Activated T-helper 1 cell treated with anti-CD3 and anti-CD28 coated beads, Interleukin-12 subunit alpha, Interleukin-12 subunit beta, Interleukin-2, Interleukin-4 antibody, amounts not matched to agents 30 ng/mL and 10 ng/mL and 1 ng/mL, durations not matched to agents 14 hours and 24 hours and 36 hours (primary cell): ENCODE data around the gene SCN11A. TPM values are rescaled to one million over a fixed set of nuclear protein-coding genes. Genes with fewer than 3 reads are reported as not detected.

ENCODE experiments used
- DNase-seq: peaks from one replicate; pipeline ENCODE4 v3.0.0; 2021; ENCODE audit warnings: low spot score
- H3K27ac Mint-ChIP-seq: one replicate; pipeline ENCODE4 v1.8.0; 2021; ENCODE audit warnings: mild to moderate bottlenecking, mixed read lengths
- H3K27me3 Mint-ChIP-seq: one replicate; pipeline ENCODE4 v1.8.0; 2022; ENCODE audit warnings: mild to moderate bottlenecking, moderate library complexity, mixed read lengths; ENCODE audit not compliant: insufficient read depth
- H3K36me3 Mint-ChIP-seq: one replicate; pipeline ENCODE4 v1.8.0; 2021; ENCODE audit warnings: low read depth, mixed read lengths
- H3K4me1 Mint-ChIP-seq: one replicate; pipeline ENCODE4 v1.8.0; 2021; ENCODE audit warnings: low read depth, mixed read lengths
- H3K4me3 Mint-ChIP-seq: one replicate; pipeline ENCODE4 v1.8.0; 2021; ENCODE audit warnings: mild to moderate bottlenecking, moderate library complexity, mixed read lengths
- H3K9me3 Mint-ChIP-seq: one replicate; pipeline ENCODE4 v1.8.0; 2021; ENCODE audit warnings: mixed read lengths
- intact Hi-C: fragments of 100-400 bp; cut with micrococcal nuclease; formaldehyde crosslinking; loops from one replicate; pipeline ENCODE4 v1.15.1; 2024
- total RNA-seq: library from RNA; stranded (reverse); gene quantifications from 2 replicates; pipeline ENCODE4 v1.2.3, GENCODE V29; 2022

The SCN11A gene
- total RNA-seq, 1 donor from 2014 or later = 0.05 TPM

DNA sequence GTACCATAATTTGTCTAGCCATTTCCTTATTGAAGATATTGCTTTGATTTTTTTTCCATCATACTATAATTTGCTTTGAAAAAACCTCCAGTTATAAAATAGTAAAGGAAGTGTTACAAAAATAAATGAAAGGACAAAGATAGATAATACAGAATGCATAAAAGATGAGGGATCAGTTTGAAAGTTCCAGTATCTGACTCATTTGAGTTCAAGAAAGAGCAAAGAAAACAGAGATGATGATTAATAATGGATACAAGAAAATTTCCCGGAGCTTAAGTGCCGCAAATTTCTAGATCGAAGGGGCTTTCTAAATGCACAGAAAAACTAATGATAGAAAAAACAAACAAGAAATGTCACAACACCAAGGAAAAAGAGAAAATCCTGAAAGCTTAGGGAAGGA lies 4.4 kb upstream of the SCN11A start:
- intact Hi-C loops = no loop called here
- Mint-ChIP-seq H3K9me3 (peaks cover under 1% of the 10 kb centered on the region), H3K27me3 (no peaks in the 10 kb centered on the region), H3K27ac (no peak overlapping the region), H3K36me3 (peaks cover 3% of the 10 kb centered on the region), H3K4me3 (no peak overlapping the region), H3K4me1 (peaks cover 30% of the 10 kb centered on the region)
- no peak for DNase-seq

DNA sequence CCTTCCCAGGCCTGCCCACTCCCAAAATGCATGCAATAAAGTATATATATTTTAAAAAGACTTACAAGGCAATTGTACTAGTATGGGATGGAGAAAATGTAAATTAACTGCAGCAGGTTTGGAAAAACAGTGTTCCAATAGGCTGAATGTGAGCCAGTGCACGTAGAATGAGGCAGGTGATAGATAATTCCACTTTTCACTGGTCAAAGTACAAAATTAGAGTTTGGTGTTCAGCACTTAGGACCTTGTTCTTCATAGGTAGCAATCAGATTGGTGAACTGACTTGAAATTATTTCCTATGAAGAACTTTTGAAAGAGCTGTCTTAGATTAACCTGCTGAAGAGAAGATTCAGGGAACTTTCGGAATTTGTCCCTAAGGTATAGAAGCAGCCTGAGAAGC lies 2.0 kb upstream of the SCN11A start:
- Mint-ChIP-seq H3K9me3 (no peaks in the 10 kb centered on the region), H3K27ac (no peak overlapping the region), H3K4me3 (peak overlapping the region; percentile 60), H3K4me1 (peaks cover 32% of the 10 kb centered on the region), H3K27me3 (no peaks in the 10 kb centered on the region), H3K36me3 (no peaks in the 10 kb centered on the region)
- intact Hi-C loops = loop anchor here (2.0 to 5.0 kb wide), 4 partner anchors 55 to 916 kb away; partner anchors contain the start of genes ACAA1 and MYD88
- no peak for DNase-seq

DNA sequence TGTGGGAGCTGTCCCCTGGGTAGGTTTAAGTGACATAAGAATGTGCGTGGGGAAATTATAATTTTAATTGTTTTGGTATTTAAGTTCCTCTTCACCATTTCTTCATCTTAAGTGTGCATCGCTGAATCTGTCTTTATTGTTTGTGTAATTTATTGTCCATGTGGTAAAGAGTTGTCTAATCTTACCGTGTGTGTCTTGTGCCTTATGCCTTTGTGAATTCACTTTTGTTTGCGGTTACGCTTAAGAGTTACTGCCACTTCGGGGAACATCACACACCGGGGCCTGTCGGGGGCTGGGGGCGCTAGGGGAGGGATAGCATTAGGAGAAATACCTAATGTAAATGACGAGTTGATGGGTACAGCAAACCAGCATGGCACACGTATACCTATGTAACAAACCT lies 839 bp upstream of the SCN11A start:
- H3K9me3 Mint-ChIP-seq = no peaks in the 10 kb centered on the region
- peak overlapping the region; percentile 93 for H3K4me3 Mint-ChIP-seq
- DNase-seq = no peak
- peaks cover 32% of the 10 kb centered on the region for H3K4me1 Mint-ChIP-seq
- no peaks in the 10 kb centered on the region for H3K36me3 Mint-ChIP-seq
- peak overlapping the region; percentile 95 for H3K27ac Mint-ChIP-seq
- H3K27me3 Mint-ChIP-seq = no peaks in the 10 kb centered on the region
- intact Hi-C loops = loop anchor here (1.0 to 5.0 kb wide), 5 partner anchors 56 to 915 kb away; partner anchors contain the start of genes ACAA1, MYD88 and RPSA

DNA sequence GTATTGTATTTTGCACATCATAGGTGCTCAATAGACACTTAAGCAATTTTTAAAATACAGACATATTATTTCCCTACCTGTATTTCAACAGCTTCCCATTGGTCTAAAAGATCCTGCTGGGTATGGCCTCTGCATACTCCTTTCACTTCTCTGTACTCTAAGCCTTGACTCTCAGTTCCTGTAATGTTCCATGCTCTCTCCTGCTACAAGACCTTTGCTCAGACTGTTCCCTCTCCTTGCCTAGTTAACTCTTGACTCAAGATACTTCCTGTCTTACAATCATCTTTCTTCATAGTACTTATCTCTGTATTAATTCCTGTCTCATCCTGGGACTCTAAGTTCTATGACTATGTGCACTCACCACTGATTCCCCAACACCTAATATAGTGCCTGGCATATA lies 1.7 kb downstream of the SCN11A start:
- no peak for DNase-seq
- Mint-ChIP-seq H3K9me3 (no peaks in the 10 kb centered on the region), H3K4me1 (peaks cover 22% of the 10 kb centered on the region), H3K27me3 (no peaks in the 10 kb centered on the region), H3K36me3 (no peaks in the 10 kb centered on the region), H3K4me3 (no peak overlapping the region), H3K27ac (no peak overlapping the region)
- intact Hi-C loops = loop anchor here (2.0 to 5.0 kb wide), 3 partner anchors 131 to 913 kb away; partner anchors contain the start of genes ACAA1 and MYD88

DNA sequence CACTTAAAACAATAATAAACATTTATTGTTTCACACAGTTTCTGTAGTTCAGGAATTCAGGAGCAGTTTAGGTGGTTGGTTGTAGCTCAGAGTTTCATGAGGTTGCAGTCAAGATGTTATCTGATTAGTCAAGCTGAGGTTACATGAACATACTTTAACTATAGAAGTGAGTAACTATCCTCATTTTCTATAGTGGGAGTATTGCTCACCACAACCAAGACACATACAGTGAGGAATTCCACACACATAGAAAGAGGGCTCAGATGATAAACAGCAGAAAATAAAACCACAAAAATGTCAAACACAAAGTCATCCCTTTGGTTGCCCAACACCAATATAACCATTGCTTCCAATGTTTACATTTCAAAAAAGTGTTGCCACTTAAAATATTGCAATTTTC lies 13.6 kb downstream of the SCN11A start:
- Mint-ChIP-seq H3K36me3 (no peaks in the 10 kb centered on the region), H3K4me1 (peaks cover 6% of the 10 kb centered on the region), H3K9me3 (peaks cover 13% of the 10 kb centered on the region), H3K27ac (no peak overlapping the region), H3K27me3 (peaks cover 10% of the 10 kb centered on the region), H3K4me3 (no peak overlapping the region)
- intact Hi-C loops = no loop called here
- no peak for DNase-seq

DNA sequence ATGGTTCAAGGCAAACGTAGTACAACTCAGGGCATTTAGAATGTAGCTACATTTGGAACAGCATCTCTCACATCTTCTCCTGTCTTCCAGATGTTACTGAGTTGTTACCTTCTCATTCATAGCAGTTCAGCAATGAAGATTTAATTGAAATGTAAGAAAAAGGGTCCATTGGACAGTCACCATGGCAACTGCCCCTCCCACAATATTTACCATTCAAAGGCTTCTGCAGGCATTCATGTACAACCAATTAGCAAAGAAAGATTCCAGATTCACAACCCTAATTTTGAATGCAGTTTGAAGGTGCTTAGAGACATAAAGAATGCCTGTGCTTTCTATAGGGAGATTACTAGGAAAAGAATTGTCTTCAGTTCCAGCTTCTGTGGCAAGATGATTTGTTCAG lies 22.2 kb downstream of the SCN11A start:
- Mint-ChIP-seq H3K27ac (no peak overlapping the region), H3K9me3 (no peaks in the 10 kb centered on the region), H3K4me1 (no peaks in the 10 kb centered on the region), H3K4me3 (no peak overlapping the region), H3K36me3 (no peaks in the 10 kb centered on the region), H3K27me3 (peaks cover 12% of the 10 kb centered on the region)
- DNase-seq = no peak
- intact Hi-C loops = no loop called here

DNA sequence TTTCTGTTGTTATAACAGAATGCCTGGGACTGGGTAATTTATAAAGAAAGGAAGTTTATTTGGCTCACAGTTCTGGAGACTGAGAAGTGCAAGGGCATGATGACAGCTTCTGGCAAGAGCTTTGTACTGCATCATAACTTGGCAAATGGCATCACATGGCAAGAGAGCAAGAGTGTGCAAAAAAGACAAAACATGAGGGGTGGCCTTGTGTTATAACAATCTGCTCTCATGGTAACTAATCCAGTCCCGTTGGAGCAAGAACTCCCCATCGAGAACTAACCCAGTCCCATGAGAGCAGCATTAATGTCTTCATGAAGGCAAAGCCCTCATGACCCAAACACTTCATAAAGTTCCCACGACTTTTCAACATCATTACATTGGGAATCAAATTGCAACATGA lies 23.2 kb downstream of the SCN11A start:
- no peaks in the 10 kb centered on the region for H3K9me3 Mint-ChIP-seq
- H3K27me3 Mint-ChIP-seq = peaks cover 12% of the 10 kb centered on the region
- no peaks in the 10 kb centered on the region for H3K36me3 Mint-ChIP-seq
- intact Hi-C loops = no loop called here
- H3K4me3 Mint-ChIP-seq = no peak overlapping the region
- DNase-seq = no peak
- no peak overlapping the region for H3K27ac Mint-ChIP-seq
- H3K4me1 Mint-ChIP-seq = no peaks in the 10 kb centered on the region

DNA sequence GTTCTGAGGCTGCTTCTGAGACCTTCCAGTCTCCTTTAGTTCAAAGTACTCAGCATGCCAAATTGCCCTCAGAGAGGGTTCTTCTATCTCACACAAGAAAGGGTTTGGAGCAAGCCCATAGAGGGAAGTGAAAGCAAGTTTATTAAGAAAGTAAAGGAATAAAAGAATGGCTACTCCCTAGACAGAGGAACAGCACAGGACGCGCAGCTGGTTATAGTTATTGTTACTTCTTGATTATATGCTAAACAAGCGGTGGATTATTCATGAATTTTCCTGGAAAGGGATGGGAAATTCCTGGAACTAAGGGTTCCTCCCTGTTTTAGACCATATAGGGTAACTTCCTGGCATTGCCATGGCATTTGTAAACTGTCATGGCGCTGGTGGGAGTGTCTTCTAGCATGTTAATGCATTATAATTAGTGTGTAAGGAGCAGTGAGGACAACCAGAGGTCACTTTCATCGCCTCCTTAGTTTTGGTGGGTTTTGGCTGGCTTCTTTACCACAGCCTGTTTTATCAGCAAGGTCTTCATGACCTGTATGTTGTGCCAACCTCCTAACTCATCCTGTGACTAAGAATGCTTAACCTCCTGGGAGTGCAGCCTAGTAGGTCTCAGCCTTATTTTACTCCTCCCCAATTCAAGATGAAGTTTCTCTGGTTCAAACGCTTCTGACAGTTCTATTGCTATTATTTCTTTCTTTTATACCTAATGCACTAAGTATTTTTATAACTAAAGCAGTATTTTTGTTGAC lies 26.3 kb downstream of the SCN11A start:
- peaks cover 15% of the 10 kb centered on the region for H3K27me3 Mint-ChIP-seq
- H3K9me3 Mint-ChIP-seq = no peaks in the 10 kb centered on the region
- H3K36me3 Mint-ChIP-seq = no peaks in the 10 kb centered on the region
- H3K4me1 Mint-ChIP-seq = no peaks in the 10 kb centered on the region
- no peak for DNase-seq
- intact Hi-C loops = no loop called here
- no peak overlapping the region for H3K4me3 Mint-ChIP-seq
- H3K27ac Mint-ChIP-seq = no peak overlapping the region

DNA sequence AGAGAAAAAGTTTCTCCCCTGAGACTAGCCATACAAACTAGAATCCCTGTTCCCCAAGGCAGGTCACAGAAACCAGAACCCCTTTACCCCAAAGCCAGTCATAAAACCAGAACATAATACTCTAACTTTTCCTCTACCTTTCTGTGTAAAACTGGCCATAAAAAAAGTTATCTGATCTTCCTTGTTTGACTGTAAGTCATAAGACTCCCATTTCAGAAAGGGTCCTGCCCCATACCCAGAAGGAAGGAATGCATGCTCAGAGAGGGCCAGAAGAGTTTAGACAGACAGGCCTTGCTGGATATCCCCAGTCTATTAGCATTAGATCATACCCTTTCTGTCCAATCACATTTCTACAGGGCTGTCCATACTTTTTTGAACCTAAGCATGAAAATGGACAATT lies 27.2 kb downstream of the SCN11A start:
- H3K36me3 Mint-ChIP-seq = no peaks in the 10 kb centered on the region
- H3K9me3 Mint-ChIP-seq = no peaks in the 10 kb centered on the region
- no peak for DNase-seq
- no peak overlapping the region for H3K27ac Mint-ChIP-seq
- intact Hi-C loops = no loop called here
- H3K27me3 Mint-ChIP-seq = peaks cover 15% of the 10 kb centered on the region
- H3K4me1 Mint-ChIP-seq = peaks cover under 1% of the 10 kb centered on the region
- H3K4me3 Mint-ChIP-seq = no peak overlapping the region

DNA sequence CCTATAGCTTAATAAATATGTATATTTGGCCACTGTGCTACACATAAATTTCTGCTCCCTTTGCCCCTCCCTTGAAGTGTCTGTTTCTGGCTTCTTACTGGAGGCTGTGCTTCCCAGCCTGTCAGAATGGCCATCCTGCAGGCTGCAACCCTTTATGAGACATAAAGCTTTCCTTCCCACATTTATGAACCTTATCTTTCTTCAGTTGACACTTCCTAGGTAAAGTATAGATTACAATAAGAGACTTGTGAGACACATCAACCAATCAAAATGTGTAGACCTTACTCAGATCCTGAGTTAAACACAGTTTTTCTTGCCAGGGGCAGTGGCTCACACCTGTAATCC lies 29.5 kb downstream of the SCN11A start:
- H3K27ac Mint-ChIP-seq = no peak overlapping the region
- H3K36me3 Mint-ChIP-seq = no peaks in the 10 kb centered on the region
- no peaks in the 10 kb centered on the region for H3K9me3 Mint-ChIP-seq
- no peak for DNase-seq
- peaks cover 7% of the 10 kb centered on the region for H3K27me3 Mint-ChIP-seq
- H3K4me1 Mint-ChIP-seq = peaks cover 5% of the 10 kb centered on the region
- no peak overlapping the region for H3K4me3 Mint-ChIP-seq
- intact Hi-C loops = no loop called here

DNA sequence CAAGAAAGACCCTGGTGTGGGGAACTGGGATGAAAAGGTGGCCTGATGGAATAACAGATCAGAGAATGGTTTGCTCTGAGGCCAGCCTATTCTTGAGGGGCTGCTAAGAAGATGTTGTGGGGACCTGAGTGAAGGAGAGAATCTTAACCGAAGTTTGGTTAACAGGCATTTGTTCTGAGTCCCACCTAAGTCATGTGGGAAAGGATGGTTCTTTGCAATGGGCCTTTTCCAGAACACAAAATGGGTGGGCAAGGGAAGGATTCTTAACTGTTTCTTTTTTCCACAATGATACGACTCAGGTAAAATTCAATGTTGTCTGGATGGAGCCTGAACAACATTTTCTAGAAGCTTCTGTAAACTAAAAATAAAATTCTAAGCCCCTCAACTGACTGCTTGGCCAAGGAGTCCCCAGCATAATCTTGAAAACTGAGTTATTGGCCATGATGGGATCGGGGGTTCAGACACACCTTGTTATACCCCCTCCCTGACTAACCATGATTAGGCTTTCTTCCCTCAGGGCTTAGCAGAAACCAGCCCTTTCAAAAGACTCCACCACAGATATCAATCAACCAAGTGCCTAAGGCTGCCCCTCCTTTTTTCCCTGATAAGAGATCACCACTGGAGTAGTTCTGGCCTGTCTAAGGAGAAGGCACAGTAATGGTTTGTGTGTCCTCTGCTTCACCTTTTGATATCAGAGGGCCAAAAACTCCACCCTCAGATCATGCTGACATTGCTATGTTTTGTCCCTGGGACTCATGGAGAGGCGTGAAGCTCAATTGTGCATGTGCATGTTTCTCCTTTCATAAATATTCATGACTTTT lies 30.1 kb downstream of the SCN11A start:
- H3K27ac Mint-ChIP-seq = no peak overlapping the region
- peaks cover 5% of the 10 kb centered on the region for H3K4me1 Mint-ChIP-seq
- DNase-seq = no peak
- intact Hi-C loops = no loop called here
- H3K27me3 Mint-ChIP-seq = peaks cover 7% of the 10 kb centered on the region
- no peaks in the 10 kb centered on the region for H3K9me3 Mint-ChIP-seq
- H3K4me3 Mint-ChIP-seq = no peak overlapping the region
- H3K36me3 Mint-ChIP-seq = no peaks in the 10 kb centered on the region

DNA sequence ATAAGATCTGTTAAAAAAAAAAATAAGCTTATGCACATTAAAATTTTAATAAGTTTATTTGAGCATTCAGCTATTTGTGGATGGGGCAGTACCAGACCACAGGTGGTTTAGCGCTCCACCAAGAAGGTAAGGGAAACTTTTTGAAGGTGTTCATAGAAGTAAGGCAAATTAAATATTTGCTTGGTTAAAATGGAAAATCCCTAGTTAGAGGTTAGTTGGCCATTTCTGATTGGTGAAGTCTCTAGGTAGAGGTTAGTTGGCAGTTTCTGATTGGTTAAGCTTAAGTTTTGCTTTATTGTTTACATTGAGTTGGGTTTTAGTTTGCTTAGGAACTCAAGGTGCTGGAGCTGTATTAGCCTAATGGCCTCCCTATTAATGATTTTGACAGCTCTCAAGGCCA lies 30.7 kb downstream of the SCN11A start:
- no peak for DNase-seq
- Mint-ChIP-seq H3K36me3 (no peaks in the 10 kb centered on the region), H3K27ac (no peak overlapping the region), H3K4me1 (peaks cover 5% of the 10 kb centered on the region), H3K9me3 (no peaks in the 10 kb centered on the region), H3K27me3 (peaks cover 7% of the 10 kb centered on the region), H3K4me3 (no peak overlapping the region)
- intact Hi-C loops = no loop called here

DNA sequence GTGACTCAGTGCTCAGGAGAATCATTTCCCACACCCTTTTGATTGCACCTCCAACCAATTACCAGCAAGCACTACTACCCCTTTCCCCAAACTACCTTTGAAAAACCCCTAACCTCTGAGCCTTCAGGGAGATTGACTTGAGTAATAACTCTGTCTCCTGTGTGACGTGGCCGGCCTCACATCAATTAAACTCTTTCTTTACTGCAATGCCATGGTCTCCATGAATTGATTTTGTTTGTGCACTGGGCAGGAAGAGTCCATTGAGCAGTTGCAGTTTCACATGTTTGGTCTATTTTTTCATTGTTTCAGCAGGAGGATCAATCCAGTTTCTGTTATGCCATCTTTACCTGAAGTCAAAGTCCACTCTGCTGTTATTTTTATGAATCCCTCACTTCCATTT lies 32.4 kb downstream of the SCN11A start:
- peaks cover 5% of the 10 kb centered on the region for H3K4me1 Mint-ChIP-seq
- H3K4me3 Mint-ChIP-seq = no peak overlapping the region
- H3K27me3 Mint-ChIP-seq = peaks cover 7% of the 10 kb centered on the region
- H3K9me3 Mint-ChIP-seq = no peaks in the 10 kb centered on the region
- intact Hi-C loops = no loop called here
- no peaks in the 10 kb centered on the region for H3K36me3 Mint-ChIP-seq
- DNase-seq = no peak
- no peak overlapping the region for H3K27ac Mint-ChIP-seq
